K562 (cell line): ENCODE measurements around the gene DCXR. TPM values are rescaled to one million over a fixed set of nuclear protein-coding genes. Genes with fewer than 3 reads are reported as not detected.

Source experiments
- CGGBP1 ChIP-seq: fragments of 250-450 bp; sonication (Bioruptor Pico); IDR thresholded peaks from 2 replicates; pipeline ENCODE4 v1.9.0; 2021; ENCODE audit warnings: mild to moderate bottlenecking
- DEAF1 ChIP-seq: fragments of 450-650 bp; formaldehyde crosslinking; IDR thresholded peaks from 2 replicates; pipeline ENCODE4 v1.4.0; 2020; ENCODE audit warnings: mild to moderate bottlenecking, moderate library complexity
- GTF3C2 ChIP-seq: IDR thresholded peaks from 3 replicates; pipeline ENCODE4 v1.6.1; 2011; ENCODE audit warnings: borderline replicate concordance, mild to moderate bottlenecking, moderate library complexity; ENCODE audit not compliant: insufficient read length; ENCODE audit errors: extremely low read depth
- HES1 ChIP-seq: fragments of 450-650 bp; IDR thresholded peaks from 2 replicates; pipeline ENCODE4 v1.6.1; 2016; ENCODE audit warnings: low read depth, mild to moderate bottlenecking, moderate library complexity
- HNRNPK ChIP-seq: fragments of 200-400 bp; formaldehyde crosslinking; IDR thresholded peaks from one replicate; pipeline ENCODE4 v1.6.1; 2018; ENCODE audit warnings: mild to moderate bottlenecking, low read depth, low read length; ENCODE audit not compliant: poor library complexity, severe bottlenecking
- MAZ ChIP-seq, 2 experiments: fragments of 450-650 bp in 1 of 2; sonication (generic) in 1 of 2; formaldehyde crosslinking; IDR thresholded peaks in 1 of 2; conservative IDR thresholded peaks in 1 of 2; 2 replicates each; pipeline versions ENCODE4 v1.4.0 to v1.5.0; 2020; ENCODE audit warnings: mild to moderate bottlenecking in 1 of 2, missing genetic modification reagents in 1 of 2
- NR2C2 ChIP-seq, 2 experiments: fragments of 200-800 bp in 1 of 2; sonication (Bioruptor generic) in 1 of 2; sonication (generic) in 1 of 2; formaldehyde crosslinking in 1 of 2; IDR thresholded peaks; 2 replicates each; pipeline versions ENCODE4 v1.6.1 to v1.8.0; 2016 to 2022; ENCODE audit warnings: mild to moderate bottlenecking in 1 of 2, missing compliant biosample characterization in 1 of 2, missing genetic modification characterization in 1 of 2, missing genetic modification reagents in 1 of 2
- OTX1 ChIP-seq: fragments of 450-650 bp; formaldehyde crosslinking; IDR thresholded peaks from 2 replicates; pipeline ENCODE4 v1.4.0; 2022; ENCODE audit warnings: mild to moderate bottlenecking
- SAFB ChIP-seq: fragments of 200-400 bp; formaldehyde crosslinking; IDR thresholded peaks from 2 replicates; pipeline ENCODE4 v1.6.1; 2017; ENCODE audit warnings: low read depth, low read length, borderline replicate concordance
- SRF ChIP-seq, 2 experiments: fragments of 250-450, 450-650 bp in 1 of 2; sonication (Bioruptor Pico) in 1 of 2; sonication (generic) in 1 of 2; formaldehyde crosslinking; IDR thresholded peaks; 2 replicates each; pipeline versions ENCODE4 v1.5.0 to v1.5.1; 2020 to 2022; ENCODE audit warnings: mild to moderate bottlenecking in 1 of 2, missing genetic modification reagents in 1 of 2
- TSC22D4 ChIP-seq: fragments of 450-650 bp; IDR thresholded peaks from 2 replicates; pipeline ENCODE4 v1.6.1; 2016; ENCODE audit warnings: missing genetic modification characterization, missing biosample characterization, control low read depth
- U2AF1 ChIP-seq: fragments of 200-400 bp; formaldehyde crosslinking; optimal IDR thresholded peaks from 2 replicates; pipeline ENCODE3; 2017; ENCODE audit warnings: mild to moderate bottlenecking, low read depth, low read length, moderate library complexity
- UBTF ChIP-seq, 2 experiments: IDR thresholded peaks; 2 replicates each; pipeline ENCODE4 v1.6.1; 2012; ENCODE audit warnings: improper control_type of control experiment in 2 of 2, low read depth in 2 of 2, low read length in 2 of 2, borderline replicate concordance in 1 of 2
- polyA plus RNA-seq, 8 experiments: library from polyadenylated mRNA; depleted of rRNA in 4 of 8; stranded (reverse) in 5 of 8; unstranded in 3 of 8; fragments of >200 nt; fragmentation: Nextera tagmentation in 2 of 8; fragmentation: Illumina TruSeq in 1 of 8; extraction: Ambion mirVana in 2 of 8; extraction: Trizol in 1 of 8; gene quantifications; 2 replicates each; pipeline versions ENCODE4 v1.2.1 to v1.2.3, GENCODE V29; 2011 to 2014; ENCODE audit warnings: inconsistent platforms in 1 of 8, missing spikeins in 1 of 8
- total RNA-seq, 7 experiments: library from RNA; depleted of rRNA in 6 of 7; stranded (reverse); fragments of >200 nt in 6 of 7; fragmentation: Illumina TruSeq in 2 of 7; extraction: Trizol in 2 of 7; gene quantifications; 2 replicates each; pipeline versions ENCODE4 v1.2.1 to v1.2.3, GENCODE V29; 2011 to 2021; ENCODE audit warnings: low replicate concordance in 1 of 7

Gene DCXR
- total and polyA plus RNA-seq, 9 of the 15 experiments (the other 6 are each of a cell fraction or from before 2014, with no cell fraction given): 21.3 to 274 (median 156) TPM

GRCh38 chr17:82030470-82031302, 6.8 kb downstream of the DCXR start (continued):
- TF ChIP-seq CGGBP1 (0 out of 2 replicates have a peak, but pooled peaks have one; percentile 24), UBTF (IDR thresholded peaks at IDR 0.05; ENCODE audit: borderline replicate concordance in 1 of 2, low read depth in 2 of 2, low read length in 2 of 2) (peak; percentile 67 to 85; a peak in 3 of 4 replicates), HES1 (no peak), U2AF1 (peak; percentile 66), TSC22D4 (no peak), DEAF1 (peak; percentile 94), SRF (CRISPR knock-in tag; IDR thresholded peaks at IDR 0.05) (peak in 1 of 2 experiments; percentile 38; a peak in 2 of 4 replicates), GTF3C2 (no peak), MAZ (CRISPR knock-in tag; conservative IDR thresholded peaks at IDR 0.05 in 1 of 2, IDR thresholded peaks at IDR 0.05 in 1 of 2) (peak; percentile 68 to 82), SAFB (peak; percentile 80; the same call in 1 of the 2 replicates), HNRNPK (no peak), NR2C2 (CRISPR knock-in tag; IDR thresholded peaks at IDR 0.05) (peak; percentile 22; the same call in 1 of the 2 replicates), NR2C2 (tag; IDR thresholded peaks at IDR 0.05) (no peak; the same call in 1 of the 2 replicates), OTX1 (CRISPR knock-in tag) (no peak)
